ENCODE results near the gene FUT2. TPM values are rescaled to one million over a fixed set of nuclear protein-coding genes. Genes with fewer than 3 reads are reported as not detected.

FUT2 gene
- polyA plus RNA-seq, 3 donors = not detected

DNA sequence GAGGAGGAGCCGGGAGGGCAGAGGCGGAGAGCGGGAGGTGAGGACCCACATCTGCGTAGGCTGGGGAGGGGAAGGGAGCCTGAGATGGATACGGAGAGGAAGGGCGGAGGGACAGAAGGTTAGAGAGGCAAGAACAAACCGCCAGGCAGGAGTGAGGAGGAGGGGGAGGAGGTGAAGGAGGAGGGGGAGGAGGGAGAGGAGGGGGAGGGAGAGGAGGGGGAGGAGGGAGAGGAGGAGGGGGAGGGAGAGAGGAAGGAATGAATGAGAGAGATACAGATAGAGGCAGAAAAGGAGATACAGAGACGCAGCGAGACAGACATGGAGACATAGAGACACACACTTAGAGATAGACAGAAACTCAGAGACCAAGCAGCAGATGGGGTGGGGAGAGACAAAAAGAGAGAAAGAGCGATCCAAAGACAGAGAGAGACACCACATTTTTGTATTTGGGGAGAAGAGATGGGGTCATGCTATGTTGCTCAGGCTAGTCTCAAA lies 49.0 kb upstream of the FUT2 start:
- Histone ChIP-seq H3K4me1 (ENCODE audit: control insufficient read depth in 1 of 2, insufficient read depth in 2 of 2, low read length in 2 of 2) (peaks cover 30 to 44% of the 10 kb centered on the region in 2 donors), H3K9ac (ENCODE audit: insufficient read depth, low read length, poor library complexity, severe bottlenecking) (no peak overlapping the region)
- H3K4me1 Mint-ChIP-seq = peaks cover 43% of the 10 kb centered on the region

GRCh38 chr19:48648134-48648533 lies 47.6 kb upstream of the FUT2 start:
- Histone ChIP-seq H3K36me3 (replicated peaks in 1 of 2; ENCODE audit: control insufficient read depth in 1 of 2, insufficient read depth in 2 of 2, low read length in 2 of 2) (no peaks in the 10 kb centered on the region), H4K20me1 (ENCODE audit: insufficient read depth, low read length) (no peaks in the 10 kb centered on the region), H3K27me3 (ENCODE audit: control insufficient read depth in 2 of 2, insufficient read depth in 2 of 2, low read length in 2 of 2) (peaks cover 0 to 10% of the 10 kb centered on the region in 2 donors), H3K9me3 (replicated peaks in 1 of 2; ENCODE audit: control insufficient read depth in 1 of 2, insufficient read depth in 1 of 2, low read length in 2 of 2) (no peaks in the 10 kb centered on the region), H3K4me1 (ENCODE audit: control insufficient read depth in 1 of 2, insufficient read depth in 2 of 2, low read length in 2 of 2) (peaks cover 35 to 50% of the 10 kb centered on the region in 2 donors), H3K79me2 (ENCODE audit: insufficient read depth, low read length) (no peaks in the 10 kb centered on the region), H2AFZ (ENCODE audit: insufficient read depth, low read depth, low read length, poor library complexity, severe bottlenecking) (no peak overlapping the region), H3K4me2 (replicated peaks; ENCODE audit: extremely low read depth, low read length, poor library complexity, severe bottlenecking) (no peak overlapping the region), H3K9ac (ENCODE audit: insufficient read depth, low read length, poor library complexity, severe bottlenecking) (no peak overlapping the region), H3K4me3 (replicated peaks in 1 of 3; ENCODE audit: low read depth in 2 of 3, low read length in 3 of 3) (no peak overlapping the region), H3K27ac (ENCODE audit: low read depth in 1 of 2, low read length in 2 of 2) (no peak overlapping the region)
- DNase-seq = no peak
- peaks cover 55% of the 10 kb centered on the region for H3K4me1 Mint-ChIP-seq
- H3K27ac Mint-ChIP-seq = peak overlapping the region; percentile 1 to 92 (median 73)
- intact Hi-C loops (cut with micrococcal nuclease) = loop anchor here (5.0 to 10.0 kb wide), 5 partner anchors 67 to 189 kb away; partner anchors contain the start of genes HSD17B14 (in 2 of the 2) and MAMSTR (in 1 of the 2)
- H3K36me3 Mint-ChIP-seq = peaks cover 0 to 3% of the 10 kb centered on the region in 2 donors
- peak overlapping the region in 1 of 2 donors; percentile 43 for H3K4me3 Mint-ChIP-seq
- TF ChIP-seq, protein P1, sequence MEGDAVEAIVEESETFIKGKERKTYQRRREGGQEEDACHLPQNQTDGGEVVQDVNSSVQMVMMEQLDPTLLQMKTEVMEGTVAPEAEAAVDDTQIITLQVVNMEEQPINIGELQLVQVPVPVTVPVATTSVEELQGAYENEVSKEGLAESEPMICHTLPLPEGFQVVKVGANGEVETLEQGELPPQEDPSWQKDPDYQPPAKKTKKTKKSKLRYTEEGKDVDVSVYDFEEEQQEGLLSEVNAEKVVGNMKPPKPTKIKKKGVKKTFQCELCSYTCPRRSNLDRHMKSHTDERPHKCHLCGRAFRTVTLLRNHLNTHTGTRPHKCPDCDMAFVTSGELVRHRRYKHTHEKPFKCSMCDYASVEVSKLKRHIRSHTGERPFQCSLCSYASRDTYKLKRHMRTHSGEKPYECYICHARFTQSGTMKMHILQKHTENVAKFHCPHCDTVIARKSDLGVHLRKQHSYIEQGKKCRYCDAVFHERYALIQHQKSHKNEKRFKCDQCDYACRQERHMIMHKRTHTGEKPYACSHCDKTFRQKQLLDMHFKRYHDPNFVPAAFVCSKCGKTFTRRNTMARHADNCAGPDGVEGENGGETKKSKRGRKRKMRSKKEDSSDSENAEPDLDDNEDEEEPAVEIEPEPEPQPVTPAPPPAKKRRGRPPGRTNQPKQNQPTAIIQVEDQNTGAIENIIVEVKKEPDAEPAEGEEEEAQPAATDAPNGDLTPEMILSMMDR (IDR thresholded peaks at IDR 0.05) = no peak
- peaks cover 10 to 28% (median 22%) of the 10 kb centered on the region in 3 donors for H3K27me3 Mint-ChIP-seq (ENCODE audit: low read depth in 3 of 3)
- peaks cover 0 to 3% (median 0%) of the 10 kb centered on the region in 7 donors for H3K9me3 Mint-ChIP-seq
- WGBS (ENCODE audit: insufficient coverage) = no CpG with 5 or more reads among the region's 2 CpGs

More for the DNA sequence above, 49.0 kb upstream of the FUT2 start:
- Histone ChIP-seq H3K36me3 (replicated peaks in 1 of 2; ENCODE audit: control insufficient read depth in 1 of 2, insufficient read depth in 2 of 2, low read length in 2 of 2) (no peaks in the 10 kb centered on the region), H3K4me2 (replicated peaks; ENCODE audit: extremely low read depth, low read length, poor library complexity, severe bottlenecking) (peak overlapping the region; percentile 91), H3K4me3 (replicated peaks in 1 of 3; ENCODE audit: low read depth in 2 of 3, low read length in 3 of 3) (peak overlapping the region in 2 of 3 experiments; percentile 37 to 75), H3K79me2 (ENCODE audit: insufficient read depth, low read length) (no peaks in the 10 kb centered on the region), H4K20me1 (ENCODE audit: insufficient read depth, low read length) (no peaks in the 10 kb centered on the region), H3K27me3 (ENCODE audit: control insufficient read depth in 2 of 2, insufficient read depth in 2 of 2, low read length in 2 of 2) (peaks cover 0 to 10% of the 10 kb centered on the region in 2 donors), H3K9me3 (replicated peaks in 1 of 2; ENCODE audit: control insufficient read depth in 1 of 2, insufficient read depth in 1 of 2, low read length in 2 of 2) (no peaks in the 10 kb centered on the region), H3K27ac (ENCODE audit: low read depth in 1 of 2, low read length in 2 of 2) (no peak overlapping the region), H2AFZ (ENCODE audit: insufficient read depth, low read depth, low read length, poor library complexity, severe bottlenecking) (peak overlapping the region; percentile 83)
- TF ChIP-seq, protein P1 (IDR thresholded peaks at IDR 0.05) = no peak
- DNase-seq = no peak
- H3K4me3 Mint-ChIP-seq = peak overlapping the region in 1 of 2 donors; percentile 3
- H3K36me3 Mint-ChIP-seq = peaks cover 0 to 3% of the 10 kb centered on the region in 2 donors
- whole genome bisulfite sequencing (ENCODE audit: insufficient coverage) = 0% methylated on average over 5 of the region's 10 CpGs
- peak overlapping the region in 3 of 7 donors; percentile 51 to 55 (median 52) for H3K27ac Mint-ChIP-seq
- peaks cover 11 to 28% (median 25%) of the 10 kb centered on the region in 3 donors for H3K27me3 Mint-ChIP-seq (ENCODE audit: low read depth in 3 of 3)
- H3K9me3 Mint-ChIP-seq = peaks cover 0 to 3% (median 0%) of the 10 kb centered on the region in 7 donors
- intact Hi-C loops (cut with micrococcal nuclease) = loop anchor here (1.0 to 10.0 kb wide), 6 partner anchors 29 to 191 kb away; partner anchors contain the start of genes HSD17B14 (in 2 of the 2) and MAMSTR (in 1 of the 2)

All from CD14-positive monocyte (primary cell).